Activated CD8-positive, alpha-beta T cell treated with anti-CD3 and anti-CD28 coated beads, Interleukin-2, amount 10 ng/mL, durations not matched to agents 7 days and 5 days (primary cell): Measurements from ENCODE around the gene EPHB1. TPM values are rescaled to one million over a fixed set of nuclear protein-coding genes. Genes with fewer than 3 reads are reported as not detected.

Source experiments
- ATAC-seq: fragments of 150-1000 bp; cut with Tn5 transposase; one replicate; pipeline ENCODE4 v1.10.0; 2021; ENCODE audit warnings: moderate library complexity
- CTCF ChIA-PET: fragments of 350-600 bp; sonication (Branson Sonifier 250); formaldehyde crosslinking; loops from one replicate; lab custom pipeline; 2021; ENCODE audit warnings: antibody characterized with exemption; lab: Charles Lee
- POLR2A ChIA-PET: fragments of 350-600 bp; sonication (Branson Sonifier 250); formaldehyde crosslinking; loops from one replicate; lab custom pipeline; 2021; ENCODE audit warnings: antibody characterized with exemption; lab: Charles Lee
- DNase-seq: peaks from one replicate; pipeline ENCODE4 v3.0.0-alpha.2; 2020
- H3K27ac Mint-ChIP-seq: one replicate; pipeline ENCODE4 v1.8.0; 2021; ENCODE audit warnings: mild to moderate bottlenecking, mixed read lengths
- H3K27me3 Mint-ChIP-seq: one replicate; pipeline ENCODE4 v1.8.0; 2021; ENCODE audit warnings: low read depth, mixed read lengths
- H3K36me3 Mint-ChIP-seq: one replicate; pipeline ENCODE4 v1.8.0; 2021; ENCODE audit warnings: low read depth, mixed read lengths
- H3K4me1 Mint-ChIP-seq: one replicate; pipeline ENCODE4 v1.8.0; 2021; ENCODE audit warnings: low read depth, mixed read lengths
- H3K4me3 Mint-ChIP-seq: one replicate; pipeline ENCODE4 v1.8.0; 2021; ENCODE audit warnings: mild to moderate bottlenecking, mixed read lengths
- H3K9me3 Mint-ChIP-seq: one replicate; pipeline ENCODE4 v1.8.0; 2022; ENCODE audit warnings: mixed read lengths; ENCODE audit not compliant: insufficient read depth
- total RNA-seq, 2 experiments: library from RNA; stranded (reverse); gene quantifications; one replicate each; pipeline ENCODE4 v1.2.3, GENCODE V29; 2021

EPHB1 gene
- total RNA-seq, 2 experiments from 2014 or later: 1.1 to 1.4 TPM

GRCh38 chr3:135141160-135141559 lies 346.1 kb downstream of the EPHB1 start:
- Mint-ChIP-seq H3K9me3 (no peaks in the 10 kb centered on the region), H3K27me3 (no peaks in the 10 kb centered on the region), H3K4me1 (no peaks in the 10 kb centered on the region), H3K36me3 (no peaks in the 10 kb centered on the region), H3K4me3 (no peak overlapping the region), H3K27ac (no peak overlapping the region)
- DNase-seq (no peak), ATAC-seq (no peak)
- CTCF ChIA-PET: no interaction called here
- POLR2A ChIA-PET: no interaction called here

DNA sequence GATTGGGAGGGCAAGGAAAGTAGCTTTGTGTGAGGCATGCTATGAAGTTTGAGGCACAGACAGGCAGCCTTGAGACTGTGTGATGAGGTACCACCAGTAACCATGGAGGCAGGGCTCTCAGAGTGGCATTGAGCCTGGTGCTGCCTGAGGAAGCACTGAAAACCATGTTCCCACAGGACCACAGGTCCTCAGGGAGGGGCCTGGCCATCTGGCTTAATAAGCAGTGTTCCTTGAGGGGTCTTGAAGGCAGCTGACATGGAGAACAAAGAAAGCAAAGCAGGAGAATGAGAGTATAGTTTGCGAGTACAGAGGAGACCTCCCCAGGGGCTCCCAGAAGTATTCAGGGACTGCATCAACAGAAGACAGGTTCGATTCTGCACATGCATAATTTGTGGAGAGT lies 346.6 kb downstream of the EPHB1 start:
- Mint-ChIP-seq H3K4me1 (no peaks in the 10 kb centered on the region), H3K9me3 (no peaks in the 10 kb centered on the region), H3K27me3 (no peaks in the 10 kb centered on the region), H3K27ac (no peak overlapping the region), H3K4me3 (no peak overlapping the region), H3K36me3 (no peaks in the 10 kb centered on the region)
- DNase-seq: no peak
- no peak for ATAC-seq
- POLR2A ChIA-PET: no interaction called here
- CTCF ChIA-PET: no interaction called here

GRCh38 chr3:135142530-135142929 lies 347.5 kb downstream of the EPHB1 start:
- ATAC-seq (no peak), DNase-seq (no peak)
- Mint-ChIP-seq H3K36me3 (no peaks in the 10 kb centered on the region), H3K9me3 (no peaks in the 10 kb centered on the region), H3K4me3 (no peak overlapping the region), H3K27me3 (no peaks in the 10 kb centered on the region), H3K4me1 (no peaks in the 10 kb centered on the region), H3K27ac (no peak overlapping the region)
- ChIA-PET CTCF (no interaction called here), POLR2A (no interaction called here)

GRCh38 chr3:135143474-135143873 lies 348.4 kb downstream of the EPHB1 start:
- no peak for DNase-seq
- Mint-ChIP-seq H3K27me3 (no peaks in the 10 kb centered on the region), H3K4me3 (no peak overlapping the region), H3K9me3 (no peaks in the 10 kb centered on the region), H3K4me1 (no peaks in the 10 kb centered on the region), H3K36me3 (no peaks in the 10 kb centered on the region), H3K27ac (no peak overlapping the region)
- no peak for ATAC-seq
- ChIA-PET POLR2A (no interaction called here), CTCF (no interaction called here)

DNA sequence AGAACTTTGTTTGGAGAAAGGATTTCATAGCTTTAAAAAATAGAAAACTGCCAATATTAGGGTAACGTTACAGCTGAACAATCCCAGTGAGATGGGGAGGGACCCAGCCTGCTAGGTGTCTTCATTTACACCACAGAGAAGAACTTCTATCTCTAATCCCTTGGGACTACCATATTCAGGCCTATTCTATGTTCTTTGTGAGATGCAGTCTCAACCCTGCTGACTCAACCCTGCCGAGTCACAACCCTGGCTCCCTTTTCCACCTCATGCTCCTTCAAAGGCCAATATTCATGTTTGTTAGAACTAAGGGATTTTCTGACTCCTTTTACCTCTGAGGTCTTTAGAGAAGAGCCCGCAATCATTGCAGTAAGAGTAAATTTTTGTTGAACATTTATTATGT lies 350.5 kb downstream of the EPHB1 start:
- H3K9me3 Mint-ChIP-seq: no peaks in the 10 kb centered on the region
- ATAC-seq (no peak), DNase-seq (no peak)
- H3K36me3 Mint-ChIP-seq: no peaks in the 10 kb centered on the region
- H3K27ac Mint-ChIP-seq: no peak overlapping the region
- H3K27me3 Mint-ChIP-seq: no peaks in the 10 kb centered on the region
- POLR2A ChIA-PET: no interaction called here
- H3K4me3 Mint-ChIP-seq: no peak overlapping the region
- no peaks in the 10 kb centered on the region for H3K4me1 Mint-ChIP-seq
- CTCF ChIA-PET: no interaction called here

DNA sequence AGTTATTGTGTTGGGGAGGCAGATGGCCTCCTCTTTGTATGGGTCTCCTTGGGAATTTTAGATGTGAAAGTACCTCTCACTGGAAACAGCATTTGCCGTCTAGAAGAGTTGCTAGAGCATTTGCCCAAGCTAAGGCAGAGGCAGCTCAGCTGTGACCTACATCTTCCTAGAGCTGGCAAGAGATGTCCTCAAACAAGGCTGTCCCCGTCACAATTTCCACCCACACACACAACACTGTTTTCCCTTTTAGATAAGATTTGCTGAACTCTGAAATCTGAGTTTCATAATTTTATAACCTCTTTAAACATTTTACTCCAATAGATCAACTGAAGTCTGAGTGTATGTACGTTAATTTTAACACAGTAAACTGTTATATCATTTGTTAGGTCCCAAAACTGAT lies 352.6 kb downstream of the EPHB1 start:
- Mint-ChIP-seq H3K27ac (no peak overlapping the region), H3K9me3 (no peaks in the 10 kb centered on the region), H3K27me3 (no peaks in the 10 kb centered on the region), H3K4me1 (no peaks in the 10 kb centered on the region), H3K4me3 (no peak overlapping the region), H3K36me3 (no peaks in the 10 kb centered on the region)
- ChIA-PET CTCF (no interaction called here), POLR2A (no interaction called here)
- ATAC-seq (no peak), DNase-seq (no peak)

GRCh38 chr3:135148398-135149020 lies 353.4 kb downstream of the EPHB1 start:
- ATAC-seq (no peak), DNase-seq (no peak)
- Mint-ChIP-seq H3K27ac (no peak overlapping the region), H3K4me1 (no peaks in the 10 kb centered on the region), H3K27me3 (no peaks in the 10 kb centered on the region), H3K9me3 (no peaks in the 10 kb centered on the region), H3K4me3 (no peak overlapping the region), H3K36me3 (no peaks in the 10 kb centered on the region)
- ChIA-PET CTCF (no interaction called here), POLR2A (no interaction called here)

DNA sequence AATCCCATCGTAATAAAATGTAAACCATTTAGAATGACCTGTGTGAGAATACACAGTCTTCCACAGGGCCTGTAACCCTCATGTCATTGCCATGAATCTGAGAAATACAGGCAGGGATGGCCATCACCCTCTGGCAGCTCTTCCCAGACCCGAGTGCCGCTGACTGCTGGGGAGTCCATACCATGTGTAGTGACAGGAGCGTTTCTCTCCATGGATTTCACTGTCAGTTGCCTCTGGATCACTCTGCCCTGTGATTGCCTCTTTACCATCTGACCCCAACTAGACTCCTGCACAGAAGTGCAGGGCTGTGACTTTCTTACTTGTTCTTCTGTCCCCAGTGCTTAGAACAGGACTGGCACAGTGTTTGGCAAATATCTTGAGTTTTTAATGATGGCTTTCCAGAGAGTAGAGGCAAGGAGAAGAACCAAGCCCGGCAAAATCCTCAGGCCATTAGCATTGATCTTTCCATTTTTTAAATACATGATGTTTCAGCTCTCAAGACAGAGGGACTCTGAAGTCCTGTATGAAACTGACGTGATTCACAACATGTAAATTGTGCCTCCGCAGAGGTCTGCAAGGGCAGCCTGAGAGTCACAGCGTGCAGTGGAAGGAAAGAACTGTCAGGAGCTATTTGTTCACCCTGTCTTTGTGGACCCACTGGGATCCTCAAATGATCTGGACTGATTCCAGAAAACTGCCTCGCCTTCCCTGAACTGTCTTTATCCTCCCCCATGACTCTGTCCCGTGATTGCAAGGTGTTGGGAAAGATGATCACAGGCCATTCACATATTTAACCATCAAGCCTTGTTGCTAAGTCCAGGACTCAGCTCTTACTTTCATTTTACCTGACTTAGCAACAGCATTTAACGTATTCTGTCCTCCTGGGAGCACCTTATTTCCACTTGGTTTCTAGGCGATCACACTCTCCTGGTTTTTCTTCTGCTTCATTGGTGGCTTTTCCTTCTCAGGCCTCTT lies 354.9 kb downstream of the EPHB1 start:
- POLR2A ChIA-PET: no interaction called here
- H3K4me1 Mint-ChIP-seq: no peaks in the 10 kb centered on the region
- no peak for ATAC-seq

DNA sequence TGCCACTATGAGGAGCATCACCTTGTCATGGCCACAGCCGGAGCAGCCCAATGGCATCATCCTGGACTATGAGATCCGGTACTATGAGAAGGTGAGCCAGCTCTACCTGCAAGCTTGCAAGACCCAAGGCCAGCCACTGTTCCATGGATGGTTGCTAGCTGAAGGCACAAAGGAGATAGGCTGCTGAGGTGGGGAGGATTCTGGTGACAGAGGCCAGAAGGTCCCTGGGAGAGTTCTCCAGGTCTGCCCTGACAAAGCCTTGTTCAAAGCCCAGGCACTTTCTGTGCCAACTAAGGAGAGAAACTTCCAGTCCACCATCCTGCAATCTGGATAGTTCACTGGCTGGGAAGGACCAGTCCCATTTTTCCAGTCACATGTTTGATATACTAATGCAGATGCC lies 359.1 kb downstream of the EPHB1 start:
- CTCF ChIA-PET: no interaction called here
- POLR2A ChIA-PET: no interaction called here
- ATAC-seq (no peak), DNase-seq (no peak)
- Mint-ChIP-seq H3K4me3 (no peak overlapping the region), H3K9me3 (no peaks in the 10 kb centered on the region), H3K4me1 (no peaks in the 10 kb centered on the region), H3K36me3 (no peaks in the 10 kb centered on the region), H3K27me3 (no peaks in the 10 kb centered on the region), H3K27ac (no peak overlapping the region)

More for the DNA sequence above, 354.9 kb downstream of the EPHB1 start:
- no peak for DNase-seq
- Mint-ChIP-seq H3K4me3 (no peak overlapping the region), H3K36me3 (no peaks in the 10 kb centered on the region), H3K27ac (no peak overlapping the region), H3K9me3 (no peaks in the 10 kb centered on the region), H3K27me3 (no peaks in the 10 kb centered on the region)
- CTCF ChIA-PET: no interaction called here

DNA sequence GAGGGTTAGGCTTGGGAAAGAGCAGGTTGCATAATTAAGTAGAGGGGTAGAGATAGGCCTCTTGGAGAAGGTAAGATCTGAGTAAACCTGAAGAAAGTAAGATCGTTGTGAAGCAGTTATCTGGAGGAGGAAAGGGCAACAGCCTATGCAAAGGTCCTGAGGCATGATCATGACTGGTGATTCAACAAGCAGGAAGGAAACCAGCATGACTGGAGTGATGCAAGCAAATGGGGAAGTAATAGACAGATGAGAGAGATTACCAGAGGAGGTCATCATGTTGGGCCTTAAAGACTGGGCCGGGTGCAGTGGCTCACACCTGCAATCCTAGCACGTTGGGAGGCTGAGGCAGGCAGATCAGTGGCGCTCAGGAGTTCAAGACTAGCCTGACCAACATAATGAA lies 360.2 kb downstream of the EPHB1 start:
- H3K9me3 Mint-ChIP-seq: no peaks in the 10 kb centered on the region
- POLR2A ChIA-PET: no interaction called here
- CTCF ChIA-PET: no interaction called here
- ATAC-seq: no peak
- DNase-seq: no peak
- no peaks in the 10 kb centered on the region for H3K36me3 Mint-ChIP-seq
- H3K27ac Mint-ChIP-seq: no peak overlapping the region
- H3K4me3 Mint-ChIP-seq: no peak overlapping the region
- H3K4me1 Mint-ChIP-seq: no peaks in the 10 kb centered on the region
- no peaks in the 10 kb centered on the region for H3K27me3 Mint-ChIP-seq

- H3K4me3 Mint-ChIP-seq: no peak overlapping the region
- no peaks in the 10 kb centered on the region for H3K27me3 Mint-ChIP-seq
- CTCF ChIA-PET: no interaction called here
- POLR2A ChIA-PET: no interaction called here
- DNase-seq (no peak), ATAC-seq (no peak)
- no peak overlapping the region for H3K27ac Mint-ChIP-seq
- H3K36me3 Mint-ChIP-seq: no peaks in the 10 kb centered on the region
- H3K4me1 Mint-ChIP-seq: no peaks in the 10 kb centered on the region
- H3K9me3 Mint-ChIP-seq: no peaks in the 10 kb centered on the region
Observed at GRCh38 chr3:135155791-135156190, 360.7 kb downstream of the EPHB1 start.

GRCh38 chr3:135157045-135157740 lies 362.1 kb downstream of the EPHB1 start:
- no peaks in the 10 kb centered on the region for H3K4me1 Mint-ChIP-seq
- H3K27me3 Mint-ChIP-seq: no peaks in the 10 kb centered on the region
- CTCF ChIA-PET: no interaction called here
- POLR2A ChIA-PET: no interaction called here
- DNase-seq (no peak), ATAC-seq (no peak)
- no peaks in the 10 kb centered on the region for H3K36me3 Mint-ChIP-seq
- no peak overlapping the region for H3K4me3 Mint-ChIP-seq
- H3K9me3 Mint-ChIP-seq: no peaks in the 10 kb centered on the region
- H3K27ac Mint-ChIP-seq: no peak overlapping the region
